Measurements from ENCODE around the gene IFT27. TPM values are rescaled to one million over a fixed set of nuclear protein-coding genes. Genes with fewer than 3 reads are reported as not detected.

IFT27 gene
- total RNA-seq, 1 donor from 2014 or later, result 30.0 TPM

- no peak for DNase-seq (ENCODE audit: low spot score)
- Mint-ChIP-seq H3K27ac (no peak overlapping the region), H3K4me3 (ENCODE audit: low read depth) (no peak overlapping the region), H3K36me3 (ENCODE audit: low read depth) (no peaks in the 10 kb centered on the region), H3K9me3 (no peaks in the 10 kb centered on the region), H3K27me3 (ENCODE audit: low read depth) (peaks cover 36% of the 10 kb centered on the region), H3K4me1 (ENCODE audit: low read depth) (peaks cover 5% of the 10 kb centered on the region)
- intact Hi-C loops (cut with micrococcal nuclease), result no loop called here
Observed at GRCh38 chr22:36811094-36811800, 35.3 kb upstream of the IFT27 start.

GRCh38 chr22:36809351-36809750 is 33.4 kb upstream of the IFT27 start:
- Mint-ChIP-seq H3K4me1 (ENCODE audit: low read depth) (peaks cover 5% of the 10 kb centered on the region), H3K27me3 (ENCODE audit: low read depth) (peaks cover 19% of the 10 kb centered on the region), H3K36me3 (ENCODE audit: low read depth) (no peaks in the 10 kb centered on the region), H3K4me3 (ENCODE audit: low read depth) (no peak overlapping the region), H3K9me3 (no peaks in the 10 kb centered on the region), H3K27ac (no peak overlapping the region)
- no peak for DNase-seq (ENCODE audit: low spot score)
- intact Hi-C loops (cut with micrococcal nuclease), result no loop called here

- Mint-ChIP-seq H3K4me1 (ENCODE audit: low read depth) (peaks cover 5% of the 10 kb centered on the region), H3K4me3 (ENCODE audit: low read depth) (no peak overlapping the region), H3K27ac (no peak overlapping the region), H3K27me3 (ENCODE audit: low read depth) (peaks cover 14% of the 10 kb centered on the region), H3K9me3 (no peaks in the 10 kb centered on the region), H3K36me3 (ENCODE audit: low read depth) (no peaks in the 10 kb centered on the region)
- intact Hi-C loops (cut with micrococcal nuclease), result no loop called here
- DNase-seq (ENCODE audit: low spot score), result no peak
Observed at GRCh38 chr22:36808721-36809344, 32.9 kb upstream of the IFT27 start.

GRCh38 chr22:36807627-36808026 is 31.7 kb upstream of the IFT27 start:
- Mint-ChIP-seq H3K4me1 (ENCODE audit: low read depth) (peaks cover 5% of the 10 kb centered on the region), H3K36me3 (ENCODE audit: low read depth) (no peaks in the 10 kb centered on the region), H3K27ac (no peak overlapping the region), H3K9me3 (no peaks in the 10 kb centered on the region), H3K4me3 (ENCODE audit: low read depth) (no peak overlapping the region), H3K27me3 (ENCODE audit: low read depth) (peaks cover 7% of the 10 kb centered on the region)
- intact Hi-C loops (cut with micrococcal nuclease), result no loop called here
- no peak for DNase-seq (ENCODE audit: low spot score)

GRCh38 chr22:36806835-36807234 is 30.9 kb upstream of the IFT27 start:
- peaks cover 6% of the 10 kb centered on the region for H3K27me3 Mint-ChIP-seq (ENCODE audit: low read depth)
- no peak overlapping the region for H3K27ac Mint-ChIP-seq
- DNase-seq (ENCODE audit: low spot score), result no peak
- H3K36me3 Mint-ChIP-seq (ENCODE audit: low read depth), result no peaks in the 10 kb centered on the region
- no peaks in the 10 kb centered on the region for H3K9me3 Mint-ChIP-seq
- H3K4me1 Mint-ChIP-seq (ENCODE audit: low read depth), result peaks cover 5% of the 10 kb centered on the region
- no peak overlapping the region for H3K4me3 Mint-ChIP-seq (ENCODE audit: low read depth)
- intact Hi-C loops (cut with micrococcal nuclease), result no loop called here

- no peaks in the 10 kb centered on the region for H3K36me3 Mint-ChIP-seq (ENCODE audit: low read depth)
- no peak overlapping the region for H3K27ac Mint-ChIP-seq
- no peaks in the 10 kb centered on the region for H3K4me1 Mint-ChIP-seq (ENCODE audit: low read depth)
Observed at GRCh38 chr22:36803358-36803757, 27.4 kb upstream of the IFT27 start.

GRCh38 chr22:36798674-36799066 is 22.8 kb upstream of the IFT27 start:
- H3K27me3 Mint-ChIP-seq (ENCODE audit: low read depth), result peaks cover 14% of the 10 kb centered on the region
- H3K4me1 Mint-ChIP-seq (ENCODE audit: low read depth), result no peaks in the 10 kb centered on the region
- DNase-seq (ENCODE audit: low spot score), result no peak
- H3K36me3 Mint-ChIP-seq (ENCODE audit: low read depth), result no peaks in the 10 kb centered on the region
- intact Hi-C loops (cut with micrococcal nuclease), result no loop called here
- no peaks in the 10 kb centered on the region for H3K9me3 Mint-ChIP-seq
- no peak overlapping the region for H3K27ac Mint-ChIP-seq
- no peak overlapping the region for H3K4me3 Mint-ChIP-seq (ENCODE audit: low read depth)

More at GRCh38 chr22:36803358-36803757, 27.4 kb upstream of the IFT27 start:
- intact Hi-C loops (cut with micrococcal nuclease), result no loop called here
- H3K9me3 Mint-ChIP-seq, result no peaks in the 10 kb centered on the region
- no peak overlapping the region for H3K4me3 Mint-ChIP-seq (ENCODE audit: low read depth)
- no peak for DNase-seq (ENCODE audit: low spot score)
- H3K27me3 Mint-ChIP-seq (ENCODE audit: low read depth), result peaks cover 11% of the 10 kb centered on the region

- Mint-ChIP-seq H3K4me3 (ENCODE audit: low read depth) (no peak overlapping the region), H3K27ac (no peak overlapping the region), H3K9me3 (no peaks in the 10 kb centered on the region), H3K4me1 (ENCODE audit: low read depth) (no peaks in the 10 kb centered on the region), H3K27me3 (ENCODE audit: low read depth) (peaks cover 10% of the 10 kb centered on the region), H3K36me3 (ENCODE audit: low read depth) (no peaks in the 10 kb centered on the region)
- intact Hi-C loops (cut with micrococcal nuclease), result no loop called here
- no peak for DNase-seq (ENCODE audit: low spot score)
Observed at GRCh38 chr22:36797911-36798673, 22.2 kb upstream of the IFT27 start.

GRCh38 chr22:36797374-36797773 is 21.5 kb upstream of the IFT27 start:
- H3K9me3 Mint-ChIP-seq, result no peaks in the 10 kb centered on the region
- peaks cover 10% of the 10 kb centered on the region for H3K27me3 Mint-ChIP-seq (ENCODE audit: low read depth)
- no peaks in the 10 kb centered on the region for H3K36me3 Mint-ChIP-seq (ENCODE audit: low read depth)
- H3K4me1 Mint-ChIP-seq (ENCODE audit: low read depth), result no peaks in the 10 kb centered on the region
- H3K4me3 Mint-ChIP-seq (ENCODE audit: low read depth), result no peak overlapping the region
- no peak overlapping the region for H3K27ac Mint-ChIP-seq
- DNase-seq (ENCODE audit: low spot score), result no peak
- intact Hi-C loops (cut with micrococcal nuclease), result no loop called here

GRCh38 chr22:36796552-36797175 is 20.7 kb upstream of the IFT27 start:
- no peak for DNase-seq (ENCODE audit: low spot score)
- Mint-ChIP-seq H3K4me1 (ENCODE audit: low read depth) (no peaks in the 10 kb centered on the region), H3K36me3 (ENCODE audit: low read depth) (no peaks in the 10 kb centered on the region), H3K4me3 (ENCODE audit: low read depth) (no peak overlapping the region), H3K27ac (no peak overlapping the region), H3K27me3 (ENCODE audit: low read depth) (peaks cover 7% of the 10 kb centered on the region), H3K9me3 (no peaks in the 10 kb centered on the region)
- intact Hi-C loops (cut with micrococcal nuclease), result no loop called here

- DNase-seq (ENCODE audit: low spot score), result no peak
- no peaks in the 10 kb centered on the region for H3K36me3 Mint-ChIP-seq (ENCODE audit: low read depth)
- intact Hi-C loops (cut with micrococcal nuclease), result no loop called here
- H3K4me3 Mint-ChIP-seq (ENCODE audit: low read depth), result no peak overlapping the region
- H3K9me3 Mint-ChIP-seq, result no peaks in the 10 kb centered on the region
- peaks cover 4% of the 10 kb centered on the region for H3K27me3 Mint-ChIP-seq (ENCODE audit: low read depth)
- H3K27ac Mint-ChIP-seq, result no peak overlapping the region
- peaks cover 2% of the 10 kb centered on the region for H3K4me1 Mint-ChIP-seq (ENCODE audit: low read depth)
Observed at GRCh38 chr22:36795633-36796032, 19.7 kb upstream of the IFT27 start.

- Mint-ChIP-seq H3K27me3 (ENCODE audit: low read depth) (peaks cover 3% of the 10 kb centered on the region), H3K4me3 (ENCODE audit: low read depth) (no peak overlapping the region), H3K27ac (no peak overlapping the region), H3K4me1 (ENCODE audit: low read depth) (peaks cover 4% of the 10 kb centered on the region), H3K36me3 (ENCODE audit: low read depth) (no peaks in the 10 kb centered on the region), H3K9me3 (no peaks in the 10 kb centered on the region)
- DNase-seq (ENCODE audit: low spot score), result peak; percentile 14
- intact Hi-C loops (cut with micrococcal nuclease), result no loop called here
Observed at GRCh38 chr22:36790648-36791047, 14.7 kb upstream of the IFT27 start.

Data from activated T-helper 2 cell treated with anti-CD3 and anti-CD28 coated beads, Interferon-gamma antibody, Interleukin-2, Interleukin-4, amounts not matched to agents 10 μg/mL and 5 μg/mL and 100 μg/mL, durations not matched to agents 14 hours and 24 hours and 36 hours (primary cell).